Mesenchymal stem cell (in vitro differentiated cells and primary cell): Measurements from ENCODE around the gene ADAMTSL3. TPM values are rescaled to one million over a fixed set of nuclear protein-coding genes. Genes with fewer than 3 reads are reported as not detected.

Experiments used
- DNase-seq: peaks from one replicate; pipeline ENCODE4 v3.0.0-alpha.2; 2013
- H2AFZ ChIP-seq: one replicate; pipeline ENCODE4 v1.6.1; 2013; ENCODE audit warnings: low read depth, mild to moderate bottlenecking, control low read depth, inconsistent platforms, low read length, moderate library complexity
- H2AK5ac ChIP-seq: 2 replicates; pipeline ENCODE4 v1.6.1; 2013; ENCODE audit warnings: low read length, moderate library complexity, mild to moderate bottlenecking, inconsistent platforms; ENCODE audit not compliant: severe bottlenecking
- H2BK120ac ChIP-seq: one replicate; pipeline ENCODE4 v1.6.1; 2013; ENCODE audit warnings: low read depth, mild to moderate bottlenecking, inconsistent platforms, low read length, moderate library complexity
- H2BK12ac ChIP-seq, 2 experiments: one replicate each; pipeline ENCODE4 v1.6.1; 2013; ENCODE audit warnings: inconsistent platforms in 2 of 2, low read length in 2 of 2, mild to moderate bottlenecking in 2 of 2, moderate library complexity in 2 of 2, control low read depth in 1 of 2
- H2BK15ac ChIP-seq: one replicate; pipeline ENCODE4 v1.6.1; 2013; ENCODE audit warnings: mild to moderate bottlenecking, low read depth, inconsistent platforms; ENCODE audit not compliant: poor library complexity, severe bottlenecking
- H2BK5ac ChIP-seq: 2 replicates; pipeline ENCODE4 v1.6.1; 2013; ENCODE audit warnings: low read depth, mild to moderate bottlenecking, low read length, control low read depth, inconsistent platforms; ENCODE audit not compliant: poor library complexity, severe bottlenecking
- H3K14ac ChIP-seq, 2 experiments: one replicate each; pipeline ENCODE4 v1.6.1; 2013; ENCODE audit warnings: inconsistent platforms in 2 of 2, low read length in 2 of 2, control low read depth in 1 of 2, mild to moderate bottlenecking in 1 of 2, moderate library complexity in 1 of 2
- H3K18ac ChIP-seq, 2 experiments: one replicate each; pipeline ENCODE4 v1.6.1; 2013; ENCODE audit warnings: inconsistent platforms in 2 of 2, low read length in 2 of 2, control low read depth in 1 of 2, low read depth in 1 of 2, mild to moderate bottlenecking in 1 of 2
- H3K23ac ChIP-seq, 2 experiments: one replicate each; pipeline ENCODE4 v1.6.1; 2013; ENCODE audit warnings: inconsistent platforms in 2 of 2, low read length in 2 of 2, mild to moderate bottlenecking in 2 of 2, moderate library complexity in 2 of 2, control low read depth in 1 of 2
- H3K27ac ChIP-seq: 2 replicates; pipeline ENCODE4 v1.5.1; 2013; ENCODE audit warnings: mild to moderate bottlenecking, moderate library complexity, low read length, control low read depth, inconsistent platforms; ENCODE audit not compliant: poor library complexity, severe bottlenecking
- H3K27me3 ChIP-seq, 2 experiments: 2 replicates each; pipeline versions ENCODE4 v1.6.1 to v1.7.0; 2013; ENCODE audit warnings: low read length in 2 of 2, mild to moderate bottlenecking in 2 of 2, moderate library complexity in 2 of 2, control low read depth in 1 of 2, inconsistent platforms in 1 of 2; ENCODE audit not compliant: control insufficient read depth in 1 of 2, insufficient read depth in 1 of 2
- H3K36me3 ChIP-seq, 2 experiments: 2 replicates each; pipeline versions ENCODE4 v1.6.1 to v1.7.0; 2013; ENCODE audit warnings: low read length in 2 of 2, control low read depth in 1 of 2, inconsistent platforms in 1 of 2, low read depth in 1 of 2, mild to moderate bottlenecking in 1 of 2; ENCODE audit not compliant: insufficient read depth in 2 of 2, control insufficient read depth in 1 of 2
- H3K4ac ChIP-seq, 2 experiments: one replicate each; pipeline ENCODE4 v1.6.1; 2013; ENCODE audit warnings: inconsistent platforms in 2 of 2, low read length in 2 of 2, mild to moderate bottlenecking in 2 of 2, moderate library complexity in 2 of 2, control low read depth in 1 of 2, low read depth in 1 of 2
- H3K4me1 ChIP-seq: 2 replicates; pipeline ENCODE4 v1.6.1; 2013; ENCODE audit warnings: low read depth, low read length, control low read depth; ENCODE audit not compliant: control insufficient read depth, insufficient read depth
- H3K4me2 ChIP-seq: 2 replicates; pipeline ENCODE4 v1.6.1; 2013; ENCODE audit warnings: low read length, mild to moderate bottlenecking, inconsistent platforms; ENCODE audit not compliant: poor library complexity, severe bottlenecking
- H3K4me3 ChIP-seq, 2 experiments: 2 replicates each; pipeline versions ENCODE4 v1.5.1 to v1.7.0; 2013; ENCODE audit warnings: low read length in 2 of 2, mild to moderate bottlenecking in 2 of 2, control low read depth in 1 of 2, low read depth in 1 of 2; ENCODE audit not compliant: insufficient read depth in 1 of 2
- H3K79me1 ChIP-seq: replicated peaks from 2 replicates; pipeline ENCODE4 v1.6.1; 2013; ENCODE audit warnings: mild to moderate bottlenecking, control low read depth, low read length, inconsistent platforms; ENCODE audit not compliant: poor library complexity, severe bottlenecking
- H3K9ac ChIP-seq: 2 replicates; pipeline ENCODE4 v1.7.0; 2013; ENCODE audit warnings: mild to moderate bottlenecking, low read length, moderate library complexity
- H3K9me3 ChIP-seq: 2 replicates; pipeline ENCODE4 v1.7.0; 2013; ENCODE audit warnings: mild to moderate bottlenecking, low read length; ENCODE audit not compliant: control insufficient read depth
- H4K8ac ChIP-seq: one replicate; pipeline ENCODE4 v1.6.1; 2013; ENCODE audit warnings: inconsistent platforms, mild to moderate bottlenecking, low read length, moderate library complexity
- H4K91ac ChIP-seq: one replicate; pipeline ENCODE4 v1.6.1; 2013; ENCODE audit warnings: mild to moderate bottlenecking, low read length, inconsistent platforms
- WGBS: methylation state at CpG from one replicate; pipeline ENCODE4 v1.1.7; 2013; ENCODE audit warnings: mixed read lengths; 5-methylcytosine and 5-hydroxymethylcytosine counted together
- polyA plus RNA-seq, 2 experiments: library from polyadenylated mRNA; stranded (reverse); fragments of 200-250 nt; gene quantifications; one replicate each; pipeline ENCODE4 v1.2.3, GENCODE V29; 2013

The ADAMTSL3 gene, protein sequence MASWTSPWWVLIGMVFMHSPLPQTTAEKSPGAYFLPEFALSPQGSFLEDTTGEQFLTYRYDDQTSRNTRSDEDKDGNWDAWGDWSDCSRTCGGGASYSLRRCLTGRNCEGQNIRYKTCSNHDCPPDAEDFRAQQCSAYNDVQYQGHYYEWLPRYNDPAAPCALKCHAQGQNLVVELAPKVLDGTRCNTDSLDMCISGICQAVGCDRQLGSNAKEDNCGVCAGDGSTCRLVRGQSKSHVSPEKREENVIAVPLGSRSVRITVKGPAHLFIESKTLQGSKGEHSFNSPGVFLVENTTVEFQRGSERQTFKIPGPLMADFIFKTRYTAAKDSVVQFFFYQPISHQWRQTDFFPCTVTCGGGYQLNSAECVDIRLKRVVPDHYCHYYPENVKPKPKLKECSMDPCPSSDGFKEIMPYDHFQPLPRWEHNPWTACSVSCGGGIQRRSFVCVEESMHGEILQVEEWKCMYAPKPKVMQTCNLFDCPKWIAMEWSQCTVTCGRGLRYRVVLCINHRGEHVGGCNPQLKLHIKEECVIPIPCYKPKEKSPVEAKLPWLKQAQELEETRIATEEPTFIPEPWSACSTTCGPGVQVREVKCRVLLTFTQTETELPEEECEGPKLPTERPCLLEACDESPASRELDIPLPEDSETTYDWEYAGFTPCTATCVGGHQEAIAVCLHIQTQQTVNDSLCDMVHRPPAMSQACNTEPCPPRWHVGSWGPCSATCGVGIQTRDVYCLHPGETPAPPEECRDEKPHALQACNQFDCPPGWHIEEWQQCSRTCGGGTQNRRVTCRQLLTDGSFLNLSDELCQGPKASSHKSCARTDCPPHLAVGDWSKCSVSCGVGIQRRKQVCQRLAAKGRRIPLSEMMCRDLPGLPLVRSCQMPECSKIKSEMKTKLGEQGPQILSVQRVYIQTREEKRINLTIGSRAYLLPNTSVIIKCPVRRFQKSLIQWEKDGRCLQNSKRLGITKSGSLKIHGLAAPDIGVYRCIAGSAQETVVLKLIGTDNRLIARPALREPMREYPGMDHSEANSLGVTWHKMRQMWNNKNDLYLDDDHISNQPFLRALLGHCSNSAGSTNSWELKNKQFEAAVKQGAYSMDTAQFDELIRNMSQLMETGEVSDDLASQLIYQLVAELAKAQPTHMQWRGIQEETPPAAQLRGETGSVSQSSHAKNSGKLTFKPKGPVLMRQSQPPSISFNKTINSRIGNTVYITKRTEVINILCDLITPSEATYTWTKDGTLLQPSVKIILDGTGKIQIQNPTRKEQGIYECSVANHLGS (N-terminal part only)
- polyA plus RNA-seq (2013, experiment 1 of 2): 0.11 TPM
- 0.14 TPM for polyA plus RNA-seq (2013, experiment 2 of 2)

DNA sequence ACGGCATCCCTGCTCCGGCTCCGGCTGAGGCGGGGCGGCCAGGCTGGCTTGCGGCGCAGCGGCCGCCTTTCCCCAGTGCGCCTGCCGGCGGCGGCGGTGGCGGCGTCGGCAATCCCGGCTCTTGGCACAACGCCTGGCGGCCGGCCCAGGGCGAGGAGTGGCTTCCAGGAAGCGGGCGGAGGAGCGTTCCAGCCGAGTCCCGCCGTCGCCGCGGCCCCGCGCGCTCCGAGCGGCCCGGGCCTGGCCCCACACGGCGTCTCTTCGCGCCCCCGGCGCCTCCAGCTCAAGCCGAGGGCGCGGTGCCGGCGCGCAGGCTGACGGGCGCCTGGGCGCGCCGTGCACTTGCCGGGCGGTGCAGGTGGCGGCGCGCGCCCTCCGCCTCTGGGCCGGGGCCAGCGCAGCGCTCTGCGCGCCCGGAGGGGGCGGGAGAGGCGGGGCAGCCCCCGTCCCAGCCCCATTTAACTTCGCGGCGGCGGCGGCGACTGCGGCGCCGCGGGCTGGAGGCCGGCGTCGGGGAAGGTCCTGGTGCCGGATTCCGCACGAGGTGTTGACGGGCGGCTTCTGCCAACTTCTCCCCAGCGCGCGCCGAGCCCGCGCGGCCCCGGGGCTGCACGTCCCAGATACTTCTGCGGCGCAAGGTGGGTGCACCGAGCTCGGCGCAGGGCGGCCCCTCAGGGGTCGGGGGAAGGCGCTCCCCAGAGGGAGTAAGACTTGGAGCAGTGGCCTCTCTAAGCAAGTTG, at the start of gene ADAMTSL3:
TSS of gene ADAMTSL3 (plus strand) at position 485 of the 740 bp plus-strand sequence. CDS start 1,639 bp downstream, outside the sequence.
- peak within 1 kb of the TSS in 1 of 2 experiments; percentile 42 for H3K18ac ChIP-seq
- no peak within 1 kb of the TSS for H2BK12ac ChIP-seq
- no peak within 1 kb of the TSS for H2BK15ac ChIP-seq
- H3K27ac ChIP-seq: no peak within 1 kb of the TSS
- no peaks in the 10 kb centered on the region for H3K36me3 ChIP-seq
- 3% methylated on average over 52 of the region's 105 CpGs for WGBS
- no peak within 1 kb of the TSS for H4K91ac ChIP-seq
- peak; percentile 38 for DNase-seq
- peaks cover 13% of the 10 kb centered on the region for H3K4me1 ChIP-seq
- H2BK5ac ChIP-seq: no peak within 1 kb of the TSS
- H2AK5ac ChIP-seq: no peak within 1 kb of the TSS
- H2BK120ac ChIP-seq: no peak within 1 kb of the TSS
- H3K14ac ChIP-seq: peak within 1 kb of the TSS in 1 of 2 experiments; percentile 45
- H3K27me3 ChIP-seq: peaks cover 65 to 75% of the 10 kb centered on the region in 2 experiments
- peak within 1 kb of the TSS in 1 of 2 experiments; percentile 54 for H3K23ac ChIP-seq
- H3K4ac ChIP-seq: no peak within 1 kb of the TSS
- no peak within 1 kb of the TSS for H3K9ac ChIP-seq
- H3K4me3 ChIP-seq: peak within 1 kb of the TSS in 1 of 2 experiments; percentile 64
- no peak within 1 kb of the TSS for H4K8ac ChIP-seq
- H3K79me1 ChIP-seq: no peaks in the 10 kb centered on the region
- H3K4me2 ChIP-seq: peak within 1 kb of the TSS; percentile 54
- no peaks in the 10 kb centered on the region for H3K9me3 ChIP-seq
- no peak within 1 kb of the TSS for H2AFZ ChIP-seq

DNA sequence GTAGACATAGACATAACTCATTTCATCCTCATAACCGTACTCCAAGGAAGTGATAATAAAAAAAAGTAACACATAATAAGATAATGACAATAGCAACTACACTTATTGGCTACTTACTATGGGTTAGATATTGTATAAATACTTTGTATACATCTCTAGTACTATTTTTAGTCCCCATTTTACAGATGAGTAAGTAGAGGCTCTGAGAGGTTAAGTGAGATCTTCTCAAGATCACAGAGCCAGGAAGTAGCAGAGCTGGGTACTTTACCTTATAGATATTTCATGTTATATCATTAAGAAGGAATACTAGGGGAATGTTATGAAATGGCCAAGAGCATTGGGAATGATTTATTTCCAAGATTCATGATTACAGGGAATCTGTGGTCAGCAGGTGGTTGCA, 49.4 kb upstream of the ADAMTSL3 start:
- Histone ChIP-seq H3K23ac (no peak overlapping the region), H3K4me1 (no peaks in the 10 kb centered on the region), H3K4me3 (no peak overlapping the region), H2BK15ac (no peak overlapping the region), H3K79me1 (no peaks in the 10 kb centered on the region), H3K4me2 (no peak overlapping the region), H3K18ac (no peak overlapping the region), H3K9ac (no peak overlapping the region), H2AFZ (no peak overlapping the region), H4K91ac (no peak overlapping the region), H3K36me3 (no peaks in the 10 kb centered on the region), H3K14ac (no peak overlapping the region), H2BK5ac (no peak overlapping the region), H2AK5ac (no peak overlapping the region), H3K9me3 (peaks cover 3% of the 10 kb centered on the region), H2BK12ac (no peak overlapping the region), H2BK120ac (no peak overlapping the region), H3K27ac (no peak overlapping the region), H4K8ac (no peak overlapping the region), H3K4ac (no peak overlapping the region), H3K27me3 (peaks cover 0 to 9% of the 10 kb centered on the region in 2 experiments)
- no peak for DNase-seq
- no CpG with 5 or more reads among the region's 1 CpG for whole genome bisulfite sequencing

DNA sequence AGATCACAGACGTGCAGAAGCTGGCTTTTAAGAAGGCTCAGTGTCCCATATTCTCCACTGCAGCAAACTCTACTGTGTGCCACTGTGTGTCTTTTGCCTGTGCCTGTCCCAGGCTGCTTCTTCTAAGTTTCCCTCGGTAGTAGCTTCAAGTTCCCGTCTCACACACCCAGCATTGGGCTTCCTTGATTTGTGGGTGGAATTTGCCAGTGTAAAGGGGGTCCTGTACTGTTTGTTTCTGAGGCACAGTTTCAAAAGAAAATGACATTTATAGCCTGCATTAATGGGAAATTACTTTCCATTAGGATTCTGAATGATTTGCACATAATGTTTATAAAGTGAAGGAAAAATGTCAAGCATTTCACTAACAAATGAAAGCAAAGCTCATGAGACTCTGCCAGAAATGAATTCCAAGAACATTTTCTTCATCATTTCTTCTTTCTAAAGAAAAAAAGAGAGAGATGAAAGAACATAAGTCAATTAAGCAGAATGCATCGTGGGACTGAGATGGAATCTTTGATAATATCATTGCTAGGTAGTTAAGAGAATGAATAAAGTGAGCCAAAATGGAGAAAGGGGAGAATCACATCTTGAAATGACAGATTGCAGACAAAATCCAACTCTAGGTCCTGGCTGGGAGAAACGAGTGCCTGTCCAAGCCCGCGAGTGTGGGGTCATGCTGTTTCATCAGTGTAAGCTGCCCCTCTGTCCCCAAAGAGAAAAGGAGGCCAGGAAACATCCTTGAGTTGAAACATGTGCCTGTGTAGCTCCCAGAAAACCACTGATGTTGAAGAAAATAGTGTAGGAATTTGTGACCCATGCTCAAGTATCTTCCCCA, 48.6 kb upstream of the ADAMTSL3 start:
- no peak overlapping the region for H3K18ac ChIP-seq
- no peaks in the 10 kb centered on the region for H3K79me1 ChIP-seq
- no peak overlapping the region for H2BK120ac ChIP-seq
- H3K36me3 ChIP-seq: no peaks in the 10 kb centered on the region
- H2AK5ac ChIP-seq: no peak overlapping the region
- no peaks in the 10 kb centered on the region for H3K4me1 ChIP-seq
- H4K91ac ChIP-seq: no peak overlapping the region
- no peak overlapping the region for H4K8ac ChIP-seq
- H3K4me3 ChIP-seq: no peak overlapping the region
- 70% methylated on average over 7 of the region's 7 CpGs for WGBS
- H2BK12ac ChIP-seq: no peak overlapping the region
- H3K23ac ChIP-seq: no peak overlapping the region
- H3K9ac ChIP-seq: no peak overlapping the region
- no peak overlapping the region for H3K4me2 ChIP-seq
- no peak overlapping the region for H2BK15ac ChIP-seq
- H3K14ac ChIP-seq: no peak overlapping the region
- no peaks in the 10 kb centered on the region for H3K9me3 ChIP-seq
- peaks cover 0 to 9% of the 10 kb centered on the region in 2 experiments for H3K27me3 ChIP-seq
- H3K27ac ChIP-seq: no peak overlapping the region
- DNase-seq: no peak
- no peak overlapping the region for H3K4ac ChIP-seq
- no peak overlapping the region for H2BK5ac ChIP-seq
- H2AFZ ChIP-seq: no peak overlapping the region
